NCI-H187 (cell line): ENCODE measurements around the gene NCAPD3.
"Not testable (repeated sequence)": the region's sequence is repeated elsewhere in the genome, so short reads cannot be mapped to it uniquely, and the experiment has no call there.

Experiments used
- DNase-seq, 2 experiments: peaks; one replicate each; lab custom pipeline; 2025; lab: John Stamatoyannopoulos, UW

NCAPD3 gene

DNA sequence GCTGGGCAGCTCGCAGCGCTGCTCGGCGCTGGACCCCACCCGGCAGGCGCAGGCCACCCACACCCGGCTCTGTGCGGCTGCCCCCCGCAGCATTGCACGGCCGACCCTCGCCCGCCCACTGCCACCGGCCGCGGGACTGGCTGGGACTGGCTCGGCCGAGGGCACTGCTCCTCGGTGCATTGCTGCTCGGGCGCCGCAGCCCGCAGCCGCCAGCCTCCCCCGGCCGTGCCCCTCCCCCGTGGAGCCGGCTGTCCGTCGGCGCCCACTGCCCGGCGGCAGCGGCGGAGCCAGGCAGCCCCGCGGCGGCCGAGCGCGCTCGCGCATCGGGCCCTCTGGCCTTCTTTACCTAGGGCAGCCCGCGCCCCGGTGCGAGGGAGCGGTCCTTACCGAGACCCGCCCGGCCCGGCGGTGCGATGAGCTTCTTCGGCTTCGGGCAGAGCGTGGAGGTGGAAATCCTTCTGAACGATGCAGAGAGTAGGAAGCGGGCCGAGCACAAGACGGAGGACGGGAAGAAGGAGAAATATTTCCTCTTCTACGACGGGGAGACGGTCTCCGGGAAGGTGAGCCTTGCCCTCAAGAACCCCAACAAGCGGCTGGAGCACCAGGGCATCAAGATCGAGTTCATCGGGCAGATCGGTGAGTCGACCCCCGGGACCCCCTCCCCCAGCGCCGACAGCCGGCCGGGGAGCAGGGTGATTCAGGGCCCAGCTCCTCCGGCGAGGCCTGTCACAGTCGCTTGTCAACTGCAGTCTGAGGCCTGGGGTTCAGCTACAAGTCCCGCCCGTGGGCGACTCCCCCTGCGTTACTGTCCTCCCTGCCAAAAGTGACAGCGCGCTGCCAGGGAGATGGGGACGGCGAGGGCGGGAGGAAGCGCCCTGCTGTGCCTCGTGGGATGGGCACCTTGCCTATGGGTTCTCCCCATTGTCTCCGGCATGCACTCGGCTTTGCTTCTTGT, 1.2 kb upstream of the NCAPD3 start:
- DNase-seq: peak in 1 of 2 experiments; percentile 16

DNA sequence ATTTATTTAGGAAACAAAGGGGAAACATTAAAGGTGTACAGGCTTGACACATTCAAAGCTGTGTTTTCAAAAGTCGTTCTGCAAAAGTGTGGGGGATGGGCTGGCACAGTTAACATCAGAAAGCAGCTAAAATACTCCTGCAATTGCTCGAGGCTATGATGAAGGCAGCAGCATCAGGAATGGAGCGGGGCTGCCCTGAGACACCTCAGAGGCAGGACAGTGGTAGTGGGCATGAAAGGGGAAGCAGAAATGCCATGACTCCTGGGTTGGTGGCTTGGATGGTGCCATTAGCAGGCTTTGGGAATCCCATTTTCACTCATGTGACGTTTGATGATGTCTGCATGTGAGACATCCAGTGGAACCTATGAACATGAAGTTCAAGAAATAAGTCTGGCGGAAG, 646 bp downstream of the NCAPD3 start:
- no peak for DNase-seq

DNA sequence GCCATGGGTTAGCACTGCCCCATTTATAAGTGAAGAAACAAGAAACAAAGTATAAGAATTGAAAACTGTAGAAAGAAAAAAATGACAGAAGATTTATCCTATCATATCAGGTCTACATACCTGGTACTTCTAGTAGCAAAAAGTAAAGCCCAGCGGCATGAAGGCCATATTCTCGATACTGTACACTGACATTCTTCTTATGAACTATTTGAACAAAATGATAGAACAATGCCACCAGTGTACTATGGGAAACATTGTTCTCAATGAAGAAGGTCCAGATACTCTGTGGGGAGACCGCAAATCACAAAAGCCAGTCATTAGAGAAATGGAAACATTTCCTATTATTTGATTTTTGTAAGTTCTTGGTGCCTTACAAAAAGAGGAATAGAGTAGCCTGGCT, 7.0 kb downstream of the NCAPD3 start:
- DNase-seq: no peak

DNA sequence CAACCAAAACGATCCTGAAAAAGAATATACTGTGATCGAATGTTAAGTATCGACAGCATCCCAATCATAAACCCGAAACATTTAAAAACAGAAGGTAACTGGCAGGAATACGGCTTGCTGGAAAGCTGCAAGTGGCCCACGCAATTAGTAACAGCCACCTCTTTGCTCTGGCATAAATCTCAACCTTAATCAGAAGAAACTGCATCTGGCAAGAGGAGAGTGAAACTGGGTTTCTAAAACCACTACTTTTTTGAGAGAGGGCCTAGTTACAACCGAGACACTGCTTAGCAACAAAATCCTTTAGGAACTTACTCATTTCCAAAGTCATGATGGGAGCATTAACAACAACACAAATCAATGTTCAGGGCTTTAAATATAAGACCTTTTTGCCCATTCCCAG, 7.9 kb downstream of the NCAPD3 start:
- no peak for DNase-seq

DNA sequence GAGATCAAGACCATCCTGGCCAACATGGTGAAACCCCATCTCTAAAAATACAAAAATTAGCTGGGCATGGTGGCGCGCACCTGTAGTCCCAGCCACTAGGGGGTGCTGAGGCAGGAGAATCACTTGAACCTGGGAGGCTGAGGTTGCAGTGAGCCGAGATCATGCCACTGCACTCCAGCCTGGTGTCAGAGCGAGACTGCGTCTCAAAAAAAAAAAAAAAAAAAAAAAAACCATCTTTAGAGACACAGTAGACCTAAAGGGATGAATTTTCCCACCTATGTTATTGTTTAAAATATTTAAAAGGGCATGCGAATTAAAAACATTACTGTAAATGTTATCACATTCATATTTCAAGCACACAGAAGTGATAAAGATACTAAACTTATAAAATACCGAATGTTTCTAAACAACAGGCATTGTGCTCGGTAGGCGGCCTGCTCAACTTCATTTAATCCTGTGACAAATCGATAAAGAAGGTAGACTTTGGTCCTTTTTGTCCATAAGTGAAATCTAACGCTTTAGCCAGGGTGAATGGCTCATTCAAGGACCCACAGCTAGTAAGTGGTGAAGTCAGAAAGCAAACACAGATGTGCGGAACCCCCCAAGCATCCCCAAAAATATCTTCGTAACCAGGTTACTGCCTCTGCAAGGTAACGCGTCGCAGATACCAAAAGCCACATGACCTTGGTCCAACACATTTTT, 16.1 kb downstream of the NCAPD3 start:
- DNase-seq: peak in 1 of 2 experiments; percentile 12

DNA sequence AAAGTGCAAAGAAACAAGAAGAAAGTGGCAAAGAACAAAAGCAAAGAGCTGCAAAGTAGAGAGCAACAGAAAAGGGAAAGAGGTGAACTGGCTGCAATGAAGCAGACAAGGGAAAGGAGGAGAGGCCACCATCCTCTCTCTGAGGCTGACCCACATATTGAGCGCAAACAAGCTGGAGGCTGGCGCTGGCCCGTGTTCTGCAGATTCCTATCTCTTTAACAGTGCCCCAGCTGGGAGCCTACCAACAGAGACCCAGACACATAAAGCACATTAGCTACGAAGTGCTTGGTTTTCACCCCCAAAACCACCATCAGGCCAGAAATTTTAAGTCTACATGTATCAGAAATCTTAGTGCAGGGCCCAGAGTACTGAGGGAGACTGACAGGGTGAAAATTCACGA, 17.6 kb downstream of the NCAPD3 start:
- DNase-seq: no peak

DNA sequence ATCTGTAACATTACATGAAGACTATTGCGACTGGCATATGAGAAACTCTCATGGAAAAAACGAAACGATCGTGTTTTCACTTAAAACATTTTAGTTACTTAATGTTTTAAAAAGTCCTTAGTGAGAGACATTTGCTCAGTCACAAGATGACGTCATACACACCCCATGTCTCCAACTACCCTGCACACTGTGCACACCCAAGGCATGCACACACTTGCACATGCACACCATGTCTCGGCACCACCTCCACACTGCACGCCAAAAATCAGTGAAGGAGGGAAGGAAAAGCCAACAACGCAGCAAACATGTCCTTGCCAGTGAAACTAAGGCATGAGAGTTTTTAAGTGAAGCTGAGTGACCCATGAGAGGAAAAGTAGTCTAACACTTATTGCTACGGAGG, 18.0 kb downstream of the NCAPD3 start:
- DNase-seq: no peak

DNA sequence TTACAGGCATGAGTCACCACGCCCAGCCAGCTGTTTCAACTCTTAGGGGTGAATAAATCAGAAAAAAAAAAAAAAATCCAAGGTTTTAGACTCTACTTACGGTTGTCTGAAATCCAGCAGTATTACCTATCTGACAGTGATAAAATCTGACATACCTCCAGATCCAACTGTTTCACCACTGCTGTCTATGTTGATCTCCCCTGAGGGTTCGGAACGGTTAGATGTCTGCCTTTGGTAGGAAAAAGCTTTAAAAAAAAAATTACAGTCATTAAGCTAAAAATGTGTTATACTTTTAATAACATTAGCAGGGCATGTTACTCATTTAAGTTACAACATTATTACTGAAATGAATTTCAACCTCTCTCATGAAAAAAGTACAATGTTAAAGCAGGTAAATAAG, 21.1 kb downstream of the NCAPD3 start:
- no peak for DNase-seq

DNA sequence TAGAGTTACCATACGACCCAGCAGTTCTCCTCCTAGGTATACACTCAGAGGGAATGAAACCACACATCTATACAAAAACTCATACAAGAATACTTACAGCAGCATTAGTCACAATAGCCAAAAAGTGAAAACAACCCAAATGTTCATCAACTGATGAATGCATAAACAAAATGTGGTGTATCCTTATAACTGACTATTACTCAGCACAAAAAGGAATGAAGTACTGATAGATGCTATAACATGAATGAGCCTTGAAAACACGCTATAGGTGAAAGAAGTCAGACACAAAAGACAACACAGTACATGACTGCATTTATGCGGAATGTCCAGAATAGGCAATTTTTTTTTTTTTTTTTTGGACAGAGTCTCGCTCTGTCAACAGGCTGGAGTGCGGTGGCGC, 23.1 kb downstream of the NCAPD3 start:
- no peak for DNase-seq

DNA sequence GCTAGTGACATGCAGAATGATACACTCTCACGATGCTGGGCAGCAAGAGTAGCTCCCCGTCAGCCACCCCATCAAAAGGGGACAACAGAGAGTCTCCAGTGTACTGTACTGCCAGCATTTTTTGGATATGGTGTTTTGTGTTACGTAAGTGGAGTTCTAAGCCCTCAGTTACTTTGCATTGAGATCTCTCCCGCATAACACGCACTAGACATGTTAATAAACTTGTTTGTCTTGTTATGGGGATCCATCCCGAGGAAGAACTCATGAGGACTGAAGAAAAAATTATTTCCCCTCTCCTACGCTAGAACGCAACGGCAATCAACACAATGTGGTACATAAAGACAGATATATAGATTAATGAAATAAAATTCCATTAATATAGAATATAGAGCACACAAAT, 24.2 kb downstream of the NCAPD3 start:
- no peak for DNase-seq

DNA sequence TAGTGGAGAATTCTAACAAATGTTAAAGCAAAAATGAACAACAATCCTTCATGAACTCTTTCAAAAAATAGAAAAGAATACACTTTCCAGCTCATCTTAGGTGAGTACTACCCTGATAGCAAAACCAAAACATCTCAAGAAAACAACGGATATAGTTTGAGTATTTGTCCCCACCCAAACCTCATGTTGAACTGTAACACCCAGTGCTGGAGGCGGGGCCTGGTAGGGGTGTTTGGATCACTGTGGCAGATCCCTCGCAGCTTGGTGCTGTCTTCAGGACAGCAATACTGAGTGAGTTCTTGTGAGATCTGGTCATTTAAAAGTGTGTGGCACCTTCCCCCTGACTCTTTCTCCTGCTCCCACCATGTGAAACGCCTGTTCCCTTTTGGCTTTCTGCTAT, 27.0 kb downstream of the NCAPD3 start:
- no peak for DNase-seq

DNA sequence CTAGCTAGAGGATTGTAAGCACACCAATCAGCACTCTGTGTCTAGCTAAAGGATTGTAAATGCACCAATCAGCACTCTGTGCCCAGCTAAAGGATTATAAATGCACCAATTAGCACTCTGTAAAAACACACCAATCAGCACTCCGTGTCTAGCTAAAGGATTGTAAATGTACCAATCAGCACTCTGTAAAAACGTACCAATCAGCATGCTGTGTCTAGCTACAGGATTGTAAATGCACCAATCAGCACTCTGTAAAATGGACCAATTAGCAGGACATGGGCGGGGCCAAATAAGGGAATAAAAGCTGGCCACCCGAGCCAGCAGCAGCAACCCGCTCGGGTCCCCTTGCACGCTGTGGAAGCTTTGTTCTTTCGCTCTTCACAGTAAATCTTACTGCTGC, 35.7 kb downstream of the NCAPD3 start:
- DNase-seq: not testable (repeated sequence)

DNA sequence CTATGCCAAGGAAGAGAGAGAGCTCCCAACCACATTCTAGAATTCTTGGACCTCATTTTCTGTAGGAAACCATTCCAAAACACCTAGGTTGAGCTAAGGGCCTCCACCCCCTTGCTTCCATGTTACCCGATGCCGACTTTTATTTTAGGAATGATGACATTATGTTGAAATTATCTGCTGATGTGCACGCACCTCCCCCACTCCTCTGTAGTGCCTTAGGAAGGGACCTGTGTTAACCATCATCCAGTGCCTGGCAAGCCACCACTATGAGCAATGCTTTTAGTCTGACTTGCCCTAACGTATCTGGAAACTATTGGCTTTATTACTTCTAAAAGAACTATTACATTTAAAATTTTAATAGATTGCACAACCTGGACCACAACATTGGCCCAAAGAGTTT, 42.1 kb downstream of the NCAPD3 start:
- no peak for DNase-seq

DNA sequence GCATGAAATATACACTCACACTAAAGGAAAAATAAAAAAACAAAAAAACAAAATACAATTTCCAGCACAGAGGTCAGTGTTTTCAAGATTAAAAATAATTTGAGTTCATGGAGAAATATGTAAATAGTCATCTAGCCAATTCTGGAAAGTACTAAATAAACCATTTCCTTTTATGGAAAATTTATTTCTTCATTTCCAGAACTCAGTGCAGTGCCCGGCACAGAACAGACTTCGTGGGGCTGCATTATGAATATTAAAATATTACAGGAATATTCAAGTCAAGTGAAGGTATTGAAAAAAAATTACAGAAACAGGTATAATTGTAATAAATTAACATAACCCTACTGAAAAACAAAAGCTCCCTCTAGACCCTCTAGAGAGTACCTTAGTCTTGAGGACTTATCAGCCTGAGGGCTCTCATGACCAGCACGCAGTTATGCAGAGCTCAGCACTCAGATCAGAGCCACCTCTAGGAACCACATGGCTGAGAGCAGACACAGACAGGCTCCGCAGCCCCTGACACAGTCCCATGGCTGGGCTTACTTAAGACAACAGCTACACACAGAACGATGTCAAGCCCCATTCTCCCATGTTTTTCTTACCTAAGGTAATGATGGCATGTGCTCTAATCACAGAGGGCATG, 45.6 kb downstream of the NCAPD3 start:
- DNase-seq: no peak

DNA sequence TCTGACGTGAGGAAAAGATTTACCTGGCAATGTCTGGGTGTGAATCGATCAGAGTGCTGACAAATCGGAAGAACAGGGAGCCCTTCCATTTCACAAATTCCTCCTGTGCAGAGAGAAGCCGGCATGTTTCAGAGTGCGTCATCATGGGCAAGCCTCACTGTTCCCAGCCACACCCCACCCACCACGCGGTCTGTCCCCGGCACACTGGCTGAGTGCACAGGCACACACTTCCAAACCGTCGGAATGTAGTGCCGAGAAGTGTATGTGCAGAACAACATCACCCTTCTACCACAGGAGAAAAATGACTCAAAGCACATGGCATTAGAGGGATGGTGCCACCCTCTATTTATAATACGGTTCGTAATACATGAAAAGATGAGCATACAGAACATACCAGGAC, 47.5 kb downstream of the NCAPD3 start:
- DNase-seq: no peak

DNA sequence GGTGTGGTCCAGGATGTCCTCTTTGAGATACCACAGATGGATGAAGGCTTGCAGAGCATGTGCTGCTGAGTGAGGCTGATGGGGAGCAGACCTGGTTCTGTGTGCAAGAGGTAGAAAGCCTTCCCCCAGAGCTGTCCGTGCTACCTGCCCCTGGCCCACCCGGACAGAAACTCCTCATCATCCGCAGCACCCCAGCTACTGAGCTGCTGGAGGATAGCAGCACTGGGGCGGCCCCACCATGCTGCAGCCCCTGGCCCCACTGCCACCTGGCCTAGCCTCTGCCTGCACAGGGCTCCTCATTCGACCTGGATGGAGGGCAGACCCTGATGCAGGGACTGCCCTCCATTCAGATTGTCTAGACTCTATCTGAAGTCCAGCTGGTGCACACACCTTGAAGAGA, 50.5 kb downstream of the NCAPD3 start:
- DNase-seq: no peak

DNA sequence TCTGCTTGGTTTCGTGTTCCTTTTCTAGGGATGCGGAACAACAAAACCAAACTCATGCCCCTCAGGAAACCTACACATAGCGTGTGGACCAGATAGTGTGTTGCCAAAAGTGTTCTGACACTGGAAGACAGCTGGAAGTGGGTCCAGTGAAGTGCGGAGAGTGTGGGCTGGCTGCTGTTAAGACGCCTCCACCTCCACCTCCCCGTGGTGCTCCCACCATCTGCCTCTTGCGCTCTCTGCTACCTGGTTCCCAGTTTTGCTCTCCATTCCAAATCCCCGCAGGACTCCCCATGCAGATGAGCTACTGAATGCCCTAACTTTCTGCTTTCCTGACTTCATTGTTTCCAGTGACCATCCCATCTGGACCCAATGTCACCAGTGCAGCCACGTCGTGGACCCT, 51.8 kb downstream of the NCAPD3 start:
- DNase-seq: no peak

DNA sequence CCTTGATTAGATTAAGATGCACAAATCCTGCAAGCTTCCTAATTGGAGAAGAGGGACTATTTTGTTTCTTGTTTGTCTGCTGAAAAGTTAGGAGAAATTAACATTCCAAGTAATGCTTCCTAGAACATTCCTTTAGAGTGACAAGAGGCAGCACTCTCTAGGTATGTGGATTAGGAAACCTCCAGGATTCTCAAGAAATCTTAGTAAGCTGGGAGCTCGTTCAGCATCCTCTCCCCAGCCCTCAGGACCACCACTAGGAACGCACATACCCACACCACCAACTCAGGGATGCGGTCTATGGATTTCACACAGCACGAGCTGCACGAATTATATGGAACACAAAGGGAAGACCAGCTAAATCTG, 52.9 kb downstream of the NCAPD3 start:
- DNase-seq: no peak

DNA sequence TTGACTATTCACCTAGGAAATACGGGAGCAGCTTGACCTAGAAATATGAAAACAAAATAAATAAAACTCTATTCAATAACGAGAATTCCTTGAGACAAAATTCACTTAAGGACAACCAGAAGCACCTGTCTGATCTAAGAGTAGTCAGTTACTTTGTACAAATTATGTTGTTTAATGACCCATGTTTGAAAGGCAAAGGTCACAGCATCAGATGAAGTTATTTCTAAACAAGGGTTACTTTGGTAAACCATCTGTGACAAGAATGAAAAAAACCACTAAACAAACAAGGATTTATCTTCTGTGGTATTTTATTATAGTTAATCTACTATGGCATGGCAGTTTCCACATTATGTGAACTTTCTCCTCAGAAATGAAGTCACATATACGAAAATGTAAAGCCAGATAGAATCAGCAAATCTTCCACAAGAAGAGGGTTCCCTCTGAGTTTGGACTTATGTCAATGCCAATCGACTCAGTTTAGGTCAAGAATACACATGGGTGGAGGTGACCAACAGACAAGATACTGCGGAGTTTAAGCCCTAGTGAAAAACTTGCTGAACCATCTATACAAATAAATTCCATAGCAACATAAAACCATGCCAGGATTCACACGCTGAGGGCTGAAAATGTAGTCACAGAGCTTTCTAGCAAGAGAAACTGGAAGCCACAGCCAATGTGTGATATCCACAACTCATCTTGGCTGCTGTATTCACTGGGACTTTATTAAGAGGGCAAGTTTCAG, 53.4 kb downstream of the NCAPD3 start:
- DNase-seq: no peak

DNA sequence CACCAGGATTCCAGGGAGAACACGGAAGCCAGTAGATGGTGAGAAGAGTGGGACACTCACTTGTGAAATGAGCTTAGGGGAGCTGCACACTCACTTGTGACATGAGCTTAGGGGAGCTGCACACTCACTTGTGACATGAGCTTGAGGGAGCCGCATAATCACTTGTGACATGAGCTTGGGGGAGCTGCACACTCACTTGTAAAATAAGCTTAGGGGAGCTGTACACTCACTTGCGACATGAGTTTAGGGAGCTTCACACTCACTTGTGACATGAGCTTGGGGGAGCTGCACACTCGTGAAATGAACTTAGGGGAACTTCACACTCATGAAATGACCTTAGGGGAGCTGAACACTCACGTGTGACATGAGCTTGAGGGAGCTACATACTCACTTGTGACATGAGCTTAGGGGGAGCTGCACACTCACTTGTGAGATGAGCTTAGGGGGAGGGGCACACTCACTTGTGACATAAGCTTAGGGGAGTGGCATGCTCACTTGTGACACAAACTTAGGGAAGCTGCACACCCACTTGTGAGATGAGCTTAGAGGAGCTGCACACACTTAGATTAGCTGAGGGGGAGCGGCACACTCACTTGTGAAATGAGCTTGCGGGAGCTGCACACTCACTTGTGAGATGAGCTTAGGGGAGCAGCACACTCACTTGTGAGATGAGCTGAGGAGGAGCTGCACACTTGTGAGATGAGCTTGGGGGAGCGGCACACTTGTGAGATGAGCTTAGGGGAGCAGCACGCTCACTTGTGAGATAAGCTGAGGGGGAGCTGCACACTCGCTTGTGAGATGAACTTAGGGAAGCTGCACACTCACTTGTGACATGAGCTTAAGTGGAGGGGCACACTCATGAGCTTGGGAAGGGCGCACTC, 59.0 kb downstream of the NCAPD3 start:
- no peak for DNase-seq

DNA sequence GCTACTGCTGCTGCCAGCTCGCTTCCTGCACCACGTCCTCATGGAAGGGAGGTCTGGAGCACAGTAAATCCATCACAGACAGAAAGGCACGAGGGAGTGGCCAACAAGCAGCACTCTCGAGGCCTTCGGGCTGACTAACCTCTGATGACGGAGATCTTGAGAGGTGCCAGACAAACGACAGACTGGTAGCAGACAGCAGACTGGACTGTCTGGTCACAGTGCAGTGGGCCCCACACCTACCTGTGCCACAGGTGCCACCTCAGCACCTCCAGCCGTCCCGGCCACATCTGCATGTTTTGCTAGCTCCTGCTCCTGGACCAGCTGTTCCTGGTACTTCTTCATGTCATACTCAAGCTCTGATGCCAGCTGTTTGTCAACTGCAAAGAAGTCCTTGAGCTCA, 64.1 kb downstream of the NCAPD3 start:
- DNase-seq: no peak
